ENCODE results near the gene TMEM125. TPM values are rescaled to one million over a fixed set of nuclear protein-coding genes. Genes with fewer than 3 reads are reported as not detected.

TMEM125 gene
- total and polyA plus RNA-seq, 4 experiments from 2014 or later, result not detected

DNA sequence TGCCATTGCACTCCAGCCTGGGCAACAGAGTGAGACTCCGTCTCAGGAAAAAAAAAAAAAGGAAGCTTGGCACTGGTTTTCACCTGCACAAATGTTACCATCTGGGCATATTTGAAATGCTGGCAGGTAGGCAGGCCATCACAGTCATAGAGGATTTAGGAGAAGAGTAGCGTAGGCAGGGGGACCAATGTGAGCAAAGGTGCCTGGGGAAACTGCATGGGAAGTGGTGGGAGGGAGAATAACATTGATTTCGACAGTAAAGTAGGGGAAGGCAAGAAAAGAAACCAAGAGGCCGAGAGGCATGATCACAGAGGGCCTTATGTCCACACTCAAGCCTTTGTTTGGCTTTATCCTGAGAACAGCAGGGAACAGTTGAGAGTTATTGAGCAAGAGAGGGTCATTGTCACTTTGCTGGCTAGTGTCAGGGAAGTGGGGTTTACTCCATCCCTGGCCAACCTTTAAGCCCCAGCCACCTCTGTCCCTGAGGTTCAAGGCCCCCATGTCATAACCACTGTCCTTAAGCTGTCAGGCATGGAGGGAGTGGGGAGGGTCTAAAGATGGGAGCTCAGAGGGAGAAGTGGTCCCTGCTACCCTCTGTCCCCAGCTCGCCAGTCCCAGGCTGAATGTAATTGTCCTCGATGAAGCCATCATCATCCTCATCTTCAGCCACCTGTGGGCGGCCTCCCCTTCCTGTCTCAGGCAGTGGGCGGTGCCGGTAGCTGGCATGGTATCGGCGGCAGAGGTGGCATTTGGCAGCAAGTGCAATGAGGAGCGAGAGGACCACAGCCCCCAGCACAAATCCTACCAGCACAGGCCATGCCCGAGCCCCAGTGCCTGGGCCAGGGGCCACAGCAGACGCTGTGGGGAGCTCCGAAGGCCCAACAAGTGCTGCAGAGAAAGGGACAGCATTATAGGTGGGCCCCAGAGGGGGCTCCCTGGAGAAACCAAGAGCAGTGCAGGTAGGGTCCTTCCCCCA lies 12.7 kb downstream of the TMEM125 start:
- no peak overlapping the region for H3K27ac ChIP-seq (ENCODE audit: low read depth, low read length)
- POLR2A ChIA-PET (ENCODE audit: partially characterized antibody), result no interaction called here
- H3K36me3 Mint-ChIP-seq, result no peaks in the 10 kb centered on the region
- H3K4me1 ChIP-seq (ENCODE audit: insufficient read depth, low read length), result no peaks in the 10 kb centered on the region
- H3K27ac Mint-ChIP-seq, result peak overlapping the region in 1 of 7 donors; percentile 43
- intact Hi-C loops (cut with micrococcal nuclease), result no loop called here
- H3K4me3 ChIP-seq (ENCODE audit: low read length in 2 of 2), result no peak overlapping the region
- no peaks in the 10 kb centered on the region for H3K4me1 Mint-ChIP-seq
- CTCF ChIA-PET (ENCODE audit: partially characterized antibody), result no interaction called here
- no peak overlapping the region for H3K4me3 Mint-ChIP-seq
- no peaks in the 10 kb centered on the region for H3K9me3 ChIP-seq (ENCODE audit: control insufficient read depth in 1 of 2, low read length in 2 of 2)
- H3K9me3 Mint-ChIP-seq, result no peaks in the 10 kb centered on the region
- peaks cover 19 to 28% of the 10 kb centered on the region in 2 donors for H3K27me3 Mint-ChIP-seq
- no peaks in the 10 kb centered on the region for H3K27me3 ChIP-seq (ENCODE audit: insufficient read depth, low read length)
- H3K36me3 ChIP-seq (ENCODE audit: insufficient read depth, low read length), result no peaks in the 10 kb centered on the region
- DNase-seq, result no peak

GRCh38 chr1:43284065-43284464 lies 14.3 kb downstream of the TMEM125 start:
- Mint-ChIP-seq H3K9me3 (no peaks in the 10 kb centered on the region), H3K27me3 (peaks cover 12 to 23% of the 10 kb centered on the region in 2 donors), H3K4me3 (no peak overlapping the region), H3K27ac (no peak overlapping the region), H3K36me3 (no peaks in the 10 kb centered on the region), H3K4me1 (no peaks in the 10 kb centered on the region)
- DNase-seq, result no peak
- POLR2A ChIA-PET (ENCODE audit: partially characterized antibody), result no interaction called here
- no peak overlapping the region for H3K27ac ChIP-seq (ENCODE audit: low read depth, low read length)
- CTCF ChIA-PET (ENCODE audit: partially characterized antibody), result no interaction called here
- no peak overlapping the region for H3K4me3 ChIP-seq (ENCODE audit: low read length in 2 of 2)
- H3K9me3 ChIP-seq (ENCODE audit: control insufficient read depth in 1 of 2, low read length in 2 of 2), result no peaks in the 10 kb centered on the region
- intact Hi-C loops (cut with micrococcal nuclease), result no loop called here
- no peaks in the 10 kb centered on the region for H3K4me1 ChIP-seq (ENCODE audit: insufficient read depth, low read length)
- H3K36me3 ChIP-seq (ENCODE audit: insufficient read depth, low read length), result no peaks in the 10 kb centered on the region
- H3K27me3 ChIP-seq (ENCODE audit: insufficient read depth, low read length), result no peaks in the 10 kb centered on the region

GRCh38 chr1:43284546-43285110 lies 14.8 kb downstream of the TMEM125 start:
- peak overlapping the region in 2 of 7 donors; percentile 29 to 32 for H3K27ac Mint-ChIP-seq
- no peaks in the 10 kb centered on the region for H3K4me1 Mint-ChIP-seq
- ChIA-PET CTCF (ENCODE audit: partially characterized antibody) (no interaction called here), POLR2A (ENCODE audit: partially characterized antibody) (no interaction called here)
- DNase-seq, result no peak
- Histone ChIP-seq H3K27ac (ENCODE audit: low read depth, low read length) (no peak overlapping the region), H3K36me3 (ENCODE audit: insufficient read depth, low read length) (no peaks in the 10 kb centered on the region), H3K4me1 (ENCODE audit: insufficient read depth, low read length) (no peaks in the 10 kb centered on the region), H3K27me3 (ENCODE audit: insufficient read depth, low read length) (no peaks in the 10 kb centered on the region), H3K4me3 (ENCODE audit: low read length in 2 of 2) (no peak overlapping the region), H3K9me3 (ENCODE audit: control insufficient read depth in 1 of 2, low read length in 2 of 2) (no peaks in the 10 kb centered on the region)
- peaks cover 12 to 23% of the 10 kb centered on the region in 2 donors for H3K27me3 Mint-ChIP-seq
- H3K4me3 Mint-ChIP-seq, result no peak overlapping the region
- no peaks in the 10 kb centered on the region for H3K9me3 Mint-ChIP-seq
- no peaks in the 10 kb centered on the region for H3K36me3 Mint-ChIP-seq
- intact Hi-C loops (cut with micrococcal nuclease), result no loop called here

DNA sequence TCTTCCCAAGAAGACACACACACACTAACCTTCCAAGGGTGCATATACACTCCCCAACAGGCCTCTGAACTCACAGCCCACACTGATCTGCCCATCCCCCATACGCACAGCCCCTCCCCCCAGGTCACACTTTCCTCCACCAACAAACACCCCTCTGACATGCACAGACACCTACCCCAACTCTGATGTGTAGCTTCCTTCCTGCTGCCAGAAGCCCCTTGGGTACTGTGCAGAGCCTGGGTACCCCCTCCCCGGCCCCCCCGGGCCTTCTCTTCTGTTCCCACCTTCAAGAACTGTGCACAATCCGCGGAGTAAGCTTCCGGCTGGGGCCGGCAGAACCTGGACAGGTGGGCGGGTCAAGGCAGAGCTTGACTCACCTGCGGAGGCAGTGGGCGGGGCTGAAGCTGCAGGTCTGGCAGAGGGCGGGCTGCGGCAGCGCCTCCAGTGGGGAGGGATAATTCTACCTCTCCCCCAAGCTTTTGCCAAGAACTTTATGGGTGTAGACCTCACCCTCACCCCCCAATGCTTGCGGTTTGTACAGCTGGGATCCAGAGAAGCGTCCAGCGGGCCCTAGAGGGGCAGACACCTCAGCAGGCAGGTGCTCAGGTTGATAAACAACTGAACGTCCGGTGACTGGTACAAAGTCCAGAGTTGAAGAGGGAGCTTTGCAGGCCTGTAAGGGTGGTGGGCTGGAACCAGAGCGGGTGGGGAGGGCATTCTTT lies 15.6 kb downstream of the TMEM125 start, which contains the start of gene C1orf210:
Gene C1orf210, minus strand, starts transcription at position 313 of the 722 bp plus-strand sequence. CDS start 2,311 bp downstream, outside the sequence.
- Histone ChIP-seq H3K36me3 (ENCODE audit: insufficient read depth, low read length) (no peaks in the 10 kb centered on the region), H3K4me1 (ENCODE audit: insufficient read depth, low read length) (no peaks in the 10 kb centered on the region), H3K9me3 (ENCODE audit: control insufficient read depth in 1 of 2, low read length in 2 of 2) (no peaks in the 10 kb centered on the region), H3K4me3 (ENCODE audit: low read length in 2 of 2) (no peak within 1 kb of the TSS), H3K27ac (ENCODE audit: low read depth, low read length) (no peak within 1 kb of the TSS), H3K27me3 (ENCODE audit: insufficient read depth, low read length) (no peaks in the 10 kb centered on the region)
- peaks cover 8 to 17% of the 10 kb centered on the region in 2 donors for H3K27me3 Mint-ChIP-seq
- intact Hi-C loops (cut with micrococcal nuclease), result no loop called here
- no peaks in the 10 kb centered on the region for H3K36me3 Mint-ChIP-seq
- H3K4me3 Mint-ChIP-seq, result no peak within 1 kb of the TSS
- DNase-seq, result no peak
- ChIA-PET POLR2A (ENCODE audit: partially characterized antibody) (no interaction called here), CTCF (ENCODE audit: partially characterized antibody) (no interaction called here)
- no peaks in the 10 kb centered on the region for H3K9me3 Mint-ChIP-seq
- peak within 1 kb of the TSS in 2 of 7 donors; percentile 29 to 32 for H3K27ac Mint-ChIP-seq
- no peaks in the 10 kb centered on the region for H3K4me1 Mint-ChIP-seq

DNA sequence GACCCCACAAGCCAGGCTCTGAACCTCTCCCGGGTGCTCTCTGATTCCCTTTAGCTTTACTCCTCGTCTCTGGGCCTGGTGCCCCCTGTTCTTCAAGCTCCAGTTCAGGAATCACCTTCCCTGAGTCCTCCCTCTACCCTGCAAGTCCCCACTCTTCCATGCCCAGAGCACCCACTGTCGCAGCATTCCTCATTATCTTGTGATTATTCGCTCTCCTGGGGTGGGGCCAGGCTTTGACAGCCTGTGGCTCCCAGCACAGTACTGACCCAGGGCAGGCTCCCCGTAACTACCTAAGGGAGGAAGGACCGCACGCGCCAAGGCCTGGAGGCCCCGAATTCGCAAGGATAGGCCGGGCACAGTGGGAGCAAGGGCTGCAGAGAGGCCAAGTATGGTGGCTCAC lies 16.3 kb downstream of the TMEM125 start:
- Mint-ChIP-seq H3K27me3 (peaks cover 8 to 15% of the 10 kb centered on the region in 2 donors), H3K4me3 (no peak overlapping the region), H3K4me1 (no peaks in the 10 kb centered on the region), H3K9me3 (no peaks in the 10 kb centered on the region), H3K36me3 (no peaks in the 10 kb centered on the region), H3K27ac (no peak overlapping the region)
- Histone ChIP-seq H3K27ac (ENCODE audit: low read depth, low read length) (no peak overlapping the region), H3K36me3 (ENCODE audit: insufficient read depth, low read length) (no peaks in the 10 kb centered on the region), H3K4me3 (ENCODE audit: low read length in 2 of 2) (no peak overlapping the region), H3K4me1 (ENCODE audit: insufficient read depth, low read length) (no peaks in the 10 kb centered on the region), H3K27me3 (ENCODE audit: insufficient read depth, low read length) (no peaks in the 10 kb centered on the region), H3K9me3 (ENCODE audit: control insufficient read depth in 1 of 2, low read length in 2 of 2) (no peaks in the 10 kb centered on the region)
- ChIA-PET CTCF (ENCODE audit: partially characterized antibody) (no interaction called here), POLR2A (ENCODE audit: partially characterized antibody) (no interaction called here)
- intact Hi-C loops (cut with micrococcal nuclease), result no loop called here
- DNase-seq, result no peak

DNA sequence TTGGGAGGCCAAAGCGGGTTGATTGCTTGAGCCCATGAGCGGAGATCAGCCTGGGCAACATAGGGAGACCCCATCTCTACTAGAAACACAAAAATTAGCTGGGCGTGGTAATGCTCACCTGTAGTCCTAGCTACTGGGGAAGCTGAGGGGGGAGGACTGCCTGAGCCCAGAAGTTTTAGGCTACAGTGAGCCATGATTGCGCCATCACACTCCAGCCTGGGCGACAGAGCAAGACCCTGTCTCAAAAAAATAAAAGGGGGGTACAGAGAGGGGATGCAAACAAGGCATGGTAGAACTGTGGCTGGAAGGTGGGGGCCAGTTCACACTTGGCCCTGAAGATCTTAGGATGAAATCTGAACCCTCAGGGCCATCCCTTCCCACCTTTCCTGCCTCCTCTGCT lies 16.8 kb downstream of the TMEM125 start:
- POLR2A ChIA-PET (ENCODE audit: partially characterized antibody), result no interaction called here

GRCh38 chr1:43288058-43288784 lies 18.4 kb downstream of the TMEM125 start:
- Histone ChIP-seq H3K4me3 (ENCODE audit: low read length in 2 of 2) (no peak overlapping the region), H3K9me3 (ENCODE audit: control insufficient read depth in 1 of 2, low read length in 2 of 2) (no peaks in the 10 kb centered on the region), H3K27me3 (ENCODE audit: insufficient read depth, low read length) (no peaks in the 10 kb centered on the region), H3K4me1 (ENCODE audit: insufficient read depth, low read length) (no peaks in the 10 kb centered on the region), H3K36me3 (ENCODE audit: insufficient read depth, low read length) (no peaks in the 10 kb centered on the region), H3K27ac (ENCODE audit: low read depth, low read length) (no peak overlapping the region)
- intact Hi-C loops (cut with micrococcal nuclease), result no loop called here
- ChIA-PET CTCF (ENCODE audit: partially characterized antibody) (no interaction called here), POLR2A (ENCODE audit: partially characterized antibody) (no interaction called here)
- H3K9me3 Mint-ChIP-seq, result no peaks in the 10 kb centered on the region
- no peaks in the 10 kb centered on the region for H3K36me3 Mint-ChIP-seq
- peaks cover 6 to 14% of the 10 kb centered on the region in 2 donors for H3K27me3 Mint-ChIP-seq
- H3K27ac Mint-ChIP-seq, result no peak overlapping the region
- no peaks in the 10 kb centered on the region for H3K4me1 Mint-ChIP-seq
- DNase-seq, result no peak
- H3K4me3 Mint-ChIP-seq, result no peak overlapping the region

More for the DNA sequence above, 16.8 kb downstream of the TMEM125 start:
- H3K36me3 ChIP-seq (ENCODE audit: insufficient read depth, low read length), result no peaks in the 10 kb centered on the region
- no peak overlapping the region for H3K27ac ChIP-seq (ENCODE audit: low read depth, low read length)
- H3K9me3 ChIP-seq (ENCODE audit: control insufficient read depth in 1 of 2, low read length in 2 of 2), result no peaks in the 10 kb centered on the region
- Mint-ChIP-seq H3K36me3 (no peaks in the 10 kb centered on the region), H3K27ac (no peak overlapping the region), H3K9me3 (no peaks in the 10 kb centered on the region), H3K4me1 (no peaks in the 10 kb centered on the region), H3K4me3 (no peak overlapping the region), H3K27me3 (peaks cover 8 to 15% of the 10 kb centered on the region in 2 donors)
- CTCF ChIA-PET (ENCODE audit: partially characterized antibody), result no interaction called here
- intact Hi-C loops (cut with micrococcal nuclease), result no loop called here
- no peak for DNase-seq
- no peak overlapping the region for H3K4me3 ChIP-seq (ENCODE audit: low read length in 2 of 2)
- H3K27me3 ChIP-seq (ENCODE audit: insufficient read depth, low read length), result no peaks in the 10 kb centered on the region
- H3K4me1 ChIP-seq (ENCODE audit: insufficient read depth, low read length), result no peaks in the 10 kb centered on the region

Data from CD4-positive, alpha-beta memory T cell (primary cell).